B cell (primary cell): ENCODE data around the gene CRHR2.

Experiments
- EZH2 ChIP-seq: IDR thresholded peaks from 2 replicates; pipeline ENCODE4 v1.6.1; 2012; ENCODE audit warnings: borderline replicate concordance, low read depth, mild to moderate bottlenecking, moderate library complexity, low read length; ENCODE audit not compliant: insufficient read depth, poor library complexity, severe bottlenecking
- TF ChIP-seq, protein P1 (sequence below): fragments of 200-600 bp; IDR thresholded peaks from one replicate; pipeline ENCODE4 v1.8.0; 2022; ENCODE audit warnings: antibody characterized with exemption, mild to moderate bottlenecking

DNA sequence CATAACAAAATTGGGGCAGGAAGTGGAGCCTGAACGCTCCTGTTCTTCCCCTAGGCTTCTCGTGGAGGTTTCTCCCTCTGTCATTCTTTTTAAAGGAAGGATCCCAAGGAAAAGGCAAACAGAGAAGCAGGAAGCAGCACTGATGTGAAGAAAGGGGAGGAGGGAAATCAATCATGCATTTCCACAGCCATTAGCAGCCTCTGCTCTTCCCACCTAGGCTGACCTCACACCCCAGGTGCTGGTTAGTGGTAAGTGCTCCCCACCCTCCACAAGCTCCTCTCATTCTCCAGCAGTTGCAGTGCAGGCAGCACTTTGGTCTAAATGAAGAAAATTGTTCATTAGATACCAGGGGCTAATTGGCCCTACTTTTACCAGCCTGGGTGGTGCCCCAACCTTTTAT is 2.6 kb downstream of the CRHR2 start:
- TF ChIP-seq, protein P1, sequence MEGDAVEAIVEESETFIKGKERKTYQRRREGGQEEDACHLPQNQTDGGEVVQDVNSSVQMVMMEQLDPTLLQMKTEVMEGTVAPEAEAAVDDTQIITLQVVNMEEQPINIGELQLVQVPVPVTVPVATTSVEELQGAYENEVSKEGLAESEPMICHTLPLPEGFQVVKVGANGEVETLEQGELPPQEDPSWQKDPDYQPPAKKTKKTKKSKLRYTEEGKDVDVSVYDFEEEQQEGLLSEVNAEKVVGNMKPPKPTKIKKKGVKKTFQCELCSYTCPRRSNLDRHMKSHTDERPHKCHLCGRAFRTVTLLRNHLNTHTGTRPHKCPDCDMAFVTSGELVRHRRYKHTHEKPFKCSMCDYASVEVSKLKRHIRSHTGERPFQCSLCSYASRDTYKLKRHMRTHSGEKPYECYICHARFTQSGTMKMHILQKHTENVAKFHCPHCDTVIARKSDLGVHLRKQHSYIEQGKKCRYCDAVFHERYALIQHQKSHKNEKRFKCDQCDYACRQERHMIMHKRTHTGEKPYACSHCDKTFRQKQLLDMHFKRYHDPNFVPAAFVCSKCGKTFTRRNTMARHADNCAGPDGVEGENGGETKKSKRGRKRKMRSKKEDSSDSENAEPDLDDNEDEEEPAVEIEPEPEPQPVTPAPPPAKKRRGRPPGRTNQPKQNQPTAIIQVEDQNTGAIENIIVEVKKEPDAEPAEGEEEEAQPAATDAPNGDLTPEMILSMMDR, result no peak
- no peak for TF ChIP-seq EZH2
